Activated T-helper 2 cell treated with anti-CD3 and anti-CD28 coated beads, Interferon-gamma antibody, Interleukin-2, Interleukin-4, amounts not matched to agents 10 μg/mL and 5 μg/mL and 100 μg/mL, durations not matched to agents 14 hours and 24 hours and 36 hours (primary cell): ENCODE results near the gene SEC31B. TPM values are rescaled to one million over a fixed set of nuclear protein-coding genes. Genes with fewer than 3 reads are reported as not detected.

Source experiments
- DNase-seq: peaks from one replicate; pipeline ENCODE4 v3.0.0; 2021; ENCODE audit warnings: low spot score
- H3K27ac Mint-ChIP-seq: one replicate; pipeline ENCODE4 v1.8.0; 2021; ENCODE audit warnings: mixed read lengths
- H3K27me3 Mint-ChIP-seq: one replicate; pipeline ENCODE4 v1.8.0; 2021; ENCODE audit warnings: low read depth, mixed read lengths
- H3K36me3 Mint-ChIP-seq: one replicate; pipeline ENCODE4 v1.8.0; 2021; ENCODE audit warnings: low read depth, mixed read lengths
- H3K4me1 Mint-ChIP-seq: one replicate; pipeline ENCODE4 v1.8.0; 2021; ENCODE audit warnings: low read depth, mixed read lengths
- H3K4me3 Mint-ChIP-seq: one replicate; pipeline ENCODE4 v1.8.0; 2021; ENCODE audit warnings: low read depth, mild to moderate bottlenecking, moderate library complexity, mixed read lengths
- H3K9me3 Mint-ChIP-seq: one replicate; pipeline ENCODE4 v1.8.0; 2021; ENCODE audit warnings: mixed read lengths
- intact Hi-C: fragments of 100-400 bp; cut with micrococcal nuclease; formaldehyde crosslinking; loops from one replicate; pipeline ENCODE4 v1.15.1; 2023
- total RNA-seq: library from RNA; stranded (reverse); gene quantifications from 2 replicates; pipeline ENCODE4 v1.2.3, GENCODE V29; 2022

SEC31B gene
- total RNA-seq, 1 donor from 2014 or later: 60.6 TPM

GRCh38 chr10:100483876-100484666 lies 35.6 kb downstream of the SEC31B start:
- no peak for DNase-seq
- Mint-ChIP-seq H3K27ac (no peak overlapping the region), H3K27me3 (peaks cover 9% of the 10 kb centered on the region), H3K4me1 (peaks cover 25% of the 10 kb centered on the region), H3K36me3 (peaks cover 54% of the 10 kb centered on the region), H3K9me3 (no peaks in the 10 kb centered on the region), H3K4me3 (no peak overlapping the region)
- intact Hi-C loops: loop anchor here (2.0 kb wide), 1 partner anchor 15 kb away; no protein-coding TSS in a partner anchor

- Mint-ChIP-seq H3K4me3 (peak overlapping the region; percentile 43), H3K36me3 (peaks cover 44% of the 10 kb centered on the region), H3K27ac (peak overlapping the region; percentile 36), H3K4me1 (peaks cover 28% of the 10 kb centered on the region), H3K9me3 (no peaks in the 10 kb centered on the region), H3K27me3 (peaks cover 9% of the 10 kb centered on the region)
- intact Hi-C loops: loop anchor here (1.0 to 2.0 kb wide), 3 partner anchors 16 to 35 kb away; no protein-coding TSS in a partner anchor
- no peak for DNase-seq
These were observed 36.9 kb downstream of the SEC31B start for GRCh38 chr10:100482834-100483185.

DNA sequence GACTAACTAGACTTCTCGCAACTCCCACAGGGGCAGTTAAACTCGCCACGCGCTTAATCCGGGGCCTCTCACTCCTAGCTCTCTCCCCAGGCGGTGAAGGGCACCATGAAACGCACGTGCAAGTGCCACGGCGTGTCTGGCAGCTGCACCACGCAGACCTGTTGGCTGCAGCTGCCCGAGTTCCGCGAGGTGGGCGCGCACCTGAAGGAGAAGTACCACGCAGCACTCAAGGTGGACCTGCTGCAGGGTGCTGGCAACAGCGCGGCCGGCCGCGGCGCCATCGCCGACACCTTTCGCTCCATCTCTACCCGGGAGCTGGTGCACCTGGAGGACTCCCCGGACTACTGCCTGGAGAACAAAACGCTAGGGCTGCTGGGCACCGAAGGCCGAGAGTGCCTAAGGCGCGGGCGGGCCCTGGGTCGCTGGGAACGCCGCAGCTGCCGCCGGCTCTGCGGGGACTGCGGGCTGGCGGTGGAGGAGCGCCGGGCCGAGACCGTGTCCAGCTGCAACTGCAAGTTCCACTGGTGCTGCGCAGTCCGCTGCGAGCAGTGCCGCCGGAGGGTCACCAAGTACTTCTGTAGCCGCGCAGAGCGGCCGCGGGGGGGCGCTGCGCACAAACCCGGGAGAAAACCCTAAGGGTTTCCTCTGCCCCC lies 37.4 kb downstream of the SEC31B start:
- Mint-ChIP-seq H3K27me3 (peaks cover 9% of the 10 kb centered on the region), H3K4me3 (peak overlapping the region; percentile 78), H3K9me3 (no peaks in the 10 kb centered on the region), H3K36me3 (peaks cover 41% of the 10 kb centered on the region), H3K27ac (peak overlapping the region; percentile 4), H3K4me1 (peaks cover 28% of the 10 kb centered on the region)
- intact Hi-C loops: loop anchor here (1.0 to 2.0 kb wide), 3 partner anchors 16 to 36 kb away; no protein-coding TSS in a partner anchor
- DNase-seq: peak; percentile 68

DNA sequence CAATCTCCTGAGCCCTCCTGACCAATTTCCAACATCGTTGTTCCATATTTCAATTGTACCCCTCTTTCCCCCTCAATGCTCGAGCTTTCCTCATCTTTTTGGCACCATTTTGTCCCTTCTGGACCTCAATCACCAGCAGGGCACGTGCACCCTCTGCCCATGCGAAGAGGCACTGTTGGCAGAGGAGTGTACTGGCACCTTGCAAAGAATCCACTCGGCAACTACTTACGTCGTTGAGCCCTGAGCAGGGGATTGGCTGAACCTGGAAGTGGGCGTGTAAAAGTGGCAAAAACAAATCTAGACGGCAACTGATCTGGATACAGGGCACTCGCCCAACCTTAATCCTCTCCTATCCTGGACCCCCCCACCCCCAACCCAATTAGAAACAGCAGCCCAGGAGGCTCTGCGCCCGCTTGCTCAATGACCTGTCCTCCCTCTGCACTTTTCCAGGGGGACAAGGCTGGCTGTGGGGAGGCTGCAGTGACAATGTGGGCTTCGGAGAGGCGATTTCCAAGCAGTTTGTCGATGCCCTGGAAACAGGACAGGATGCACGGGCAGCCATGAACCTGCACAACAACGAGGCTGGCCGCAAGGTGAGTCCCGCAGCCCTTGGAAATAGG lies 38.1 kb downstream of the SEC31B start:
- H3K27ac Mint-ChIP-seq: no peak overlapping the region

DNA sequence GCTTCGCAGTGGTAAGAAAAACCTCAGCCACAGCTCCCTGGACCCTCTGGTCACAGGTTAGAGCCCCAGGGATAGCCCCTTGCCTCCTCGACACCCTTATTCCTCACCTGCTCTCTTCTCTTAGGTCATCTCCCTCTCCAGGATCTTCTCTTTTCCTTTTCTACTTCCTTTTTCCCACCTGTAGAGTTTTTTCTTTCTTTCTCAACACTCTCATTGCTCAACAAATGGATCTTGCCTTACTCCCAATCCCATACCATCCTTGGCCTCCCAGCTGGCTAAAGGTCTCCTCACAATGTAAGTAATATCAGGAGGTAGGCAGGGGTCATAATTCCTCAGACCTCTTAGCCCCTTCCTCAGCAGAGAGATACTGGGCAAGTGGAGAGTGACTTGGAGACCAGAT lies 39.7 kb downstream of the SEC31B start:
- H3K9me3 Mint-ChIP-seq: no peaks in the 10 kb centered on the region
- peaks cover 19% of the 10 kb centered on the region for H3K36me3 Mint-ChIP-seq
- intact Hi-C loops: no loop called here
- H3K27ac Mint-ChIP-seq: no peak overlapping the region
- DNase-seq: no peak
- H3K27me3 Mint-ChIP-seq: peaks cover 9% of the 10 kb centered on the region
- H3K4me1 Mint-ChIP-seq: peaks cover 26% of the 10 kb centered on the region
- H3K4me3 Mint-ChIP-seq: no peak overlapping the region

More for the DNA sequence above, 38.1 kb downstream of the SEC31B start:
- H3K36me3 Mint-ChIP-seq: peaks cover 33% of the 10 kb centered on the region
- peaks cover 26% of the 10 kb centered on the region for H3K4me1 Mint-ChIP-seq
- peak overlapping the region; percentile 78 for H3K4me3 Mint-ChIP-seq
- peaks cover 9% of the 10 kb centered on the region for H3K27me3 Mint-ChIP-seq
- peak; percentile 88 for DNase-seq
- H3K9me3 Mint-ChIP-seq: no peaks in the 10 kb centered on the region
- intact Hi-C loops: loop anchor here (1.0 to 2.0 kb wide), 3 partner anchors 17 to 37 kb away; no protein-coding TSS in a partner anchor

GRCh38 chr10:100479037-100479436 lies 40.6 kb downstream of the SEC31B start:
- H3K27ac Mint-ChIP-seq: no peak overlapping the region
- intact Hi-C loops: no loop called here
- no peak for DNase-seq
- peaks cover 9% of the 10 kb centered on the region for H3K36me3 Mint-ChIP-seq
- H3K4me3 Mint-ChIP-seq: no peak overlapping the region
- H3K27me3 Mint-ChIP-seq: peaks cover 9% of the 10 kb centered on the region
- no peaks in the 10 kb centered on the region for H3K9me3 Mint-ChIP-seq
- H3K4me1 Mint-ChIP-seq: peaks cover 21% of the 10 kb centered on the region

GRCh38 chr10:100477970-100478369 lies 41.7 kb downstream of the SEC31B start:
- Mint-ChIP-seq H3K27me3 (peaks cover 9% of the 10 kb centered on the region), H3K4me3 (no peak overlapping the region), H3K4me1 (peaks cover 12% of the 10 kb centered on the region), H3K27ac (no peak overlapping the region), H3K36me3 (no peaks in the 10 kb centered on the region), H3K9me3 (no peaks in the 10 kb centered on the region)
- no peak for DNase-seq
- intact Hi-C loops: no loop called here

DNA sequence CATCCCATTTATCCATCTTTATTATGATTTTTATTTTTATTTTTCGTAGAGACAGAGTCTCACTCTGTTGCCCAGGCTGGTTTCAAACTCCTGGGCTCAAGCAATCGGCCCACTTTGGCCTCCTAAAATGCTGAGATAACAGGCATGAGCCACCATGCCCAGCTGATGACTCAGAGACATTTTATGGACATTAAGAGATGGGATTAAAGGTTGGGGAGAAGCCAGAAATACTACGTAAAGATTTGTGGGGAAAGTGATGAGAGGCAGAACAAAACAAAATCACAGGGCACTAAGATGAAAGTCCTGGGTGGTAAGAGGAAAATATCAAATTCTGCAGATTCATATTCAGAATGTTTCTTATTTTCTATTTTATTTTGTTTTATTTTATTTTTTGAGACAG lies 49.3 kb downstream of the SEC31B start:
- intact Hi-C loops: no loop called here
- Mint-ChIP-seq H3K4me3 (no peak overlapping the region), H3K36me3 (peaks cover 2% of the 10 kb centered on the region), H3K27me3 (peaks cover 7% of the 10 kb centered on the region), H3K27ac (no peak overlapping the region), H3K9me3 (no peaks in the 10 kb centered on the region), H3K4me1 (no peaks in the 10 kb centered on the region)
- no peak for DNase-seq

DNA sequence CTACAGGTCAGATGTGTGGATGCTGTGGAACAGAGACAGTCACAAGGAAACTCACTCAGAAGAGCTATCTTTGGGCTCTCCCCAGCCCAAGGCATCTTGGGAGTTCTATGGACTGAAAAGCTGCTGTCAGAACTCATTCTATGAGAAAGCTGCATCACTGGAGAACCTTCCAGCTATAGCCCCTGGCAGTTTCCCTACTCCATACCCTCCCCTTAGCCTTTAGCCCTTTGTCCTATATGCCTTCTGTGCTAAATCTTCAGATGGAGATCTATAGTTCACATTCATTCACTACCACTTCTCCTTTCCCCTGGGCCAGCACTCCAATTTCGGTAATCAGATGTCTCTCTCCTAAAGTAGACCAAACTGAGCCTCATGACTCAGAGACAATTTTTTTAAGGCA lies 49.9 kb downstream of the SEC31B start:
- H3K27me3 Mint-ChIP-seq: peaks cover 7% of the 10 kb centered on the region
- no peaks in the 10 kb centered on the region for H3K9me3 Mint-ChIP-seq
- no peak overlapping the region for H3K27ac Mint-ChIP-seq
- H3K4me1 Mint-ChIP-seq: no peaks in the 10 kb centered on the region
- intact Hi-C loops: no loop called here
- peaks cover 2% of the 10 kb centered on the region for H3K36me3 Mint-ChIP-seq
- no peak for DNase-seq
- H3K4me3 Mint-ChIP-seq: no peak overlapping the region

DNA sequence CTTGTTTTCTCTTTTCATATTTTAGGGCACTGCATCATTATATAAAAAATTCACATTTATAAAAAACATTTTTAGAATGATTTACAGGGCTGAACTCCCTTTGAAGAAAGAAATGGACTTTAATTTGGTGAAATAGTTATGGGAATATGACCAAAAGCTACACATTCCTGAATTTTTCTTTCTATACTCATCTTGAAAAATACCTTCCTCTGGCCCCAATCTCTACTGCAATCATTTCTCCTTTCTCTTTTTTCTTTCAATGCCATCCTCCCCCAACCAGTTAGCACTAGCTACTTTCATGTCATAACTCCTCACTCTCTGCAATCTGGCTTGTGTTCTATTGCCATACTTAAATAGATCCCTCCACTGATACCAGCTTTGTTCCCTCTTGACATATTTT lies 50.7 kb downstream of the SEC31B start:
- Mint-ChIP-seq H3K9me3 (no peaks in the 10 kb centered on the region), H3K27me3 (peaks cover 7% of the 10 kb centered on the region), H3K27ac (no peak overlapping the region), H3K4me3 (no peak overlapping the region), H3K36me3 (peaks cover 2% of the 10 kb centered on the region), H3K4me1 (no peaks in the 10 kb centered on the region)
- intact Hi-C loops: no loop called here
- DNase-seq: no peak

GRCh38 chr10:100468322-100468721 lies 51.3 kb downstream of the SEC31B start:
- Mint-ChIP-seq H3K27me3 (peaks cover 7% of the 10 kb centered on the region), H3K4me3 (no peak overlapping the region), H3K27ac (no peak overlapping the region), H3K9me3 (no peaks in the 10 kb centered on the region), H3K4me1 (no peaks in the 10 kb centered on the region), H3K36me3 (peaks cover 2% of the 10 kb centered on the region)
- no peak for DNase-seq
- intact Hi-C loops: no loop called here

- no peak for DNase-seq
- no peak within 1 kb of the TSS for H3K4me3 Mint-ChIP-seq
- no peaks in the 10 kb centered on the region for H3K4me1 Mint-ChIP-seq
- H3K27me3 Mint-ChIP-seq: peaks cover 15% of the 10 kb centered on the region
- H3K36me3 Mint-ChIP-seq: no peaks in the 10 kb centered on the region
- intact Hi-C loops: no loop called here
- H3K27ac Mint-ChIP-seq: no peak within 1 kb of the TSS
- no peaks in the 10 kb centered on the region for H3K9me3 Mint-ChIP-seq
These were observed 57.0 kb downstream of the SEC31B start, which contains the start of gene WNT8B for GRCh38 chr10:100462709-100463108. WNT8B (plus strand) TSS chr10:100463009; CDS start chr10:100463169, 160 bp downstream.

- no peaks in the 10 kb centered on the region for H3K9me3 Mint-ChIP-seq
- no peaks in the 10 kb centered on the region for H3K36me3 Mint-ChIP-seq
- peaks cover 4% of the 10 kb centered on the region for H3K27me3 Mint-ChIP-seq
- no peak overlapping the region for H3K27ac Mint-ChIP-seq
- H3K4me1 Mint-ChIP-seq: no peaks in the 10 kb centered on the region
- DNase-seq: no peak
- H3K4me3 Mint-ChIP-seq: no peak overlapping the region
- intact Hi-C loops: no loop called here
These were observed 70.7 kb downstream of the SEC31B start for GRCh38 chr10:100448951-100449350.
